GM19025 (cell line): ENCODE data around the gene SFR1.

ENCODE experiments used
- ATAC-seq: cut with Tn5 transposase; IDR thresholded peaks from one replicate; pipeline ENCODE4 v1.9.1; 2021; ENCODE audit warnings: mild to moderate bottlenecking, low read depth, moderate library complexity; ENCODE audit not compliant: unreplicated experiment

The SFR1 gene

GRCh38 chr10:104104418-104104817 lies 17.6 kb upstream of the SFR1 start:
- no peak for ATAC-seq

GRCh38 chr10:104104926-104105325 lies 17.0 kb upstream of the SFR1 start:
- ATAC-seq: no peak

- peak; percentile 95 for ATAC-seq
Measured at GRCh38 chr10:104109908-104110662, 11.9 kb upstream of the SFR1 start.

- no peak for ATAC-seq
Measured at GRCh38 chr10:104113376-104113956, 8.5 kb upstream of the SFR1 start.

- no peak for ATAC-seq
Measured at GRCh38 chr10:104117839-104118323, 4.1 kb upstream of the SFR1 start.

GRCh38 chr10:104119996-104120395 lies 2.0 kb upstream of the SFR1 start:
- ATAC-seq: no peak

- ATAC-seq: no peak
Measured at GRCh38 chr10:104120512-104120902, 1.5 kb upstream of the SFR1 start.

- peak; percentile 33 for ATAC-seq
Measured at GRCh38 chr10:104120903-104121484, 977 bp upstream of the SFR1 start.

- no peak for ATAC-seq
Measured at GRCh38 chr10:104122225-104123107, 495 bp downstream of the SFR1 start.

GRCh38 chr10:104123397-104123796 lies 1.4 kb downstream of the SFR1 start:
- no peak for ATAC-seq

GRCh38 chr10:104127411-104127810 lies 5.4 kb downstream of the SFR1 start:
- ATAC-seq: no peak

GRCh38 chr10:104128214-104128613 lies 6.2 kb downstream of the SFR1 start:
- no peak for ATAC-seq

- ATAC-seq: no peak
Measured at GRCh38 chr10:104130041-104130440, 8.1 kb downstream of the SFR1 start.

- ATAC-seq: no peak
Measured at GRCh38 chr10:104138131-104138530, 16.2 kb downstream of the SFR1 start.

GRCh38 chr10:104139221-104139620 lies 17.2 kb downstream of the SFR1 start:
- no peak for ATAC-seq

- no peak for ATAC-seq
Measured at GRCh38 chr10:104142081-104142480, 20.1 kb downstream of the SFR1 start.

GRCh38 chr10:104143829-104144228 lies 21.9 kb downstream of the SFR1 start:
- ATAC-seq: no peak

GRCh38 chr10:104144931-104145330 lies 23.0 kb downstream of the SFR1 start:
- no peak for ATAC-seq

- ATAC-seq: no peak
Measured at GRCh38 chr10:104146882-104147281, 24.9 kb downstream of the SFR1 start.

GRCh38 chr10:104150139-104150538 lies 28.2 kb downstream of the SFR1 start:
- no peak for ATAC-seq

- ATAC-seq: no peak
Measured at GRCh38 chr10:104151737-104152136, 29.8 kb downstream of the SFR1 start.
